Transverse colon (tissue), 3 donors: Measurements from ENCODE around the gene OAS3.

ENCODE experiments used
- POLR2A ChIP-seq: fragments of 450-650 bp; IDR thresholded peaks from one replicate; pipeline ENCODE4 v1.6.1; 2016; ENCODE audit warnings: antibody characterized with exemption, mild to moderate bottlenecking, moderate library complexity
- POLR2AphosphoS5 ChIP-seq, 3 donors: sonication (generic); formaldehyde crosslinking; IDR thresholded peaks; one replicate each; pipeline ENCODE4 v1.6.1; 2016; ENCODE audit warnings: antibody characterized with exemption in 3 of 3

DNA sequence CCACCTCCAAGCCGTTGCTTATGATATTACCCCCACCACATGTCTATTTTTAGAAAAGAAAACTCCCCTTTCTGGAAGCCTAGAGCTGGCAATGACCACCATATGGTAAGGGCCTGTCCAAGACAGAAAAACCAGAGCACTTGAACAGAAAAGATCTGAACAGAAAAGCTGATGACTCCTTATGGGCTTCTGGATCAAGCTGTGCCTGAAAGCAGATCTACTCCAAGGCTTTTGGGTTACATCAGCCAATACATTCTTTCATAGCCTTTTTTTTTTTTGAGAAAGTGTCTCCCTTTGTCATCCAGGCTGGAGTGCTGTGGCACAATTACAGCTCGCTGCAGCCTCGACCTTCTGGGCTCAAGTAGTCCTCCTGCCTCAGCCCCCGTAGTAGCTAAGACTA, 23.3 kb downstream of the OAS3 start:
- no peak for TF ChIP-seq POLR2AphosphoS5 (IDR thresholded peaks at IDR 0.05)
- no peak for TF ChIP-seq POLR2A
